Measurements from ENCODE around the gene AIP.

- TF ChIP-seq CTCF (IDR thresholded peaks at IDR 0.05) (no peak), POLR2A (IDR thresholded peaks at IDR 0.05) (no peak)
Observed at GRCh38 chr11:67435727-67436458, 46.9 kb upstream of the AIP start.
